Stimulated activated CD8-positive, alpha-beta memory T cell treated with anti-CD3 and anti-CD28 coated beads, Interleukin-12 subunit alpha, Interleukin-12 subunit beta, amount 100 ng/mL, for 1 hour (primary cell): ENCODE results near the gene ADRM1.

Experiments
- DNase-seq: peaks from one replicate; pipeline ENCODE4 v3.0.0-alpha.2; 2020; ENCODE audit warnings: low read depth

ADRM1 gene

GRCh38 chr20:62339647-62340062 lies 36.9 kb downstream of the ADRM1 start:
- DNase-seq, result no peak

DNA sequence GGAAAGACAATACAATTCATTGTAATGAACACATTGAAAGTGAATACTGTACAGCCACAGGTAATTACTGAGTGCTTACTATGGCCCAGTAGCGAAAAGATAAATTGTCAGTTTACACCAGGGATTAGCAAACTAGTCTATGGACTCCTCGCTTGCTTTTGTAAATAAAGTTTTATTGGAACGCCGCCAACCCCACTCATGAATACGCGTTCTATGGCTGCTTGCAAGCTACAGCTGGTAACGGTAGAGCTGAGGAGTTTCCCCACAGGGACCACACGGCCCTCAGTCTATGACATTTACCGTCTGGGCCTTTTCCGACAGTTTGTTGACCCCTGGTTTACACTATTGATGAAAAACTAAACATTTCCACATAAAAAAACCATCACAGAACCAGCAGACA lies 40.1 kb downstream of the ADRM1 start:
- DNase-seq, result no peak

GRCh38 chr20:62344092-62344491 lies 41.3 kb downstream of the ADRM1 start:
- DNase-seq, result no peak

GRCh38 chr20:62344782-62345181 lies 42.0 kb downstream of the ADRM1 start:
- DNase-seq, result no peak

- DNase-seq, result no peak
Observed at GRCh38 chr20:62345681-62346370, 43.0 kb downstream of the ADRM1 start.

GRCh38 chr20:62346398-62347150 lies 43.8 kb downstream of the ADRM1 start:
- DNase-seq, result no peak

DNA sequence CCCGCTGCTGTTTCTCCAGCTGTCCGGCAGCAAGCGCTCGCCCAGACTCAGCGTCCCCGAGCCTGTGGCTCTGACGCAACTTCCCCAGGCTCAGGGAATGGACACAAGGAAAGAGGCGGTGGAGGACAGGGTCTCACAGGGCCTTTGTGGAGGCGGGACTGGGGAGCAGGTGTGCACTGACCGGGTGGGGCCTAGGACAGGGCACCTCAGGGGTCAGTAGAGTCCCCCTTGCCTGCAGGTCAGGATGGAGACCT lies 44.3 kb downstream of the ADRM1 start:
- no peak for DNase-seq

GRCh38 chr20:62347445-62347844 lies 44.6 kb downstream of the ADRM1 start:
- no peak for DNase-seq

GRCh38 chr20:62348604-62349003 lies 45.8 kb downstream of the ADRM1 start:
- DNase-seq, result no peak

- no peak for DNase-seq
Observed at GRCh38 chr20:62349556-62350097, 46.8 kb downstream of the ADRM1 start.

GRCh38 chr20:62350098-62350628 lies 47.4 kb downstream of the ADRM1 start:
- DNase-seq, result no peak

DNA sequence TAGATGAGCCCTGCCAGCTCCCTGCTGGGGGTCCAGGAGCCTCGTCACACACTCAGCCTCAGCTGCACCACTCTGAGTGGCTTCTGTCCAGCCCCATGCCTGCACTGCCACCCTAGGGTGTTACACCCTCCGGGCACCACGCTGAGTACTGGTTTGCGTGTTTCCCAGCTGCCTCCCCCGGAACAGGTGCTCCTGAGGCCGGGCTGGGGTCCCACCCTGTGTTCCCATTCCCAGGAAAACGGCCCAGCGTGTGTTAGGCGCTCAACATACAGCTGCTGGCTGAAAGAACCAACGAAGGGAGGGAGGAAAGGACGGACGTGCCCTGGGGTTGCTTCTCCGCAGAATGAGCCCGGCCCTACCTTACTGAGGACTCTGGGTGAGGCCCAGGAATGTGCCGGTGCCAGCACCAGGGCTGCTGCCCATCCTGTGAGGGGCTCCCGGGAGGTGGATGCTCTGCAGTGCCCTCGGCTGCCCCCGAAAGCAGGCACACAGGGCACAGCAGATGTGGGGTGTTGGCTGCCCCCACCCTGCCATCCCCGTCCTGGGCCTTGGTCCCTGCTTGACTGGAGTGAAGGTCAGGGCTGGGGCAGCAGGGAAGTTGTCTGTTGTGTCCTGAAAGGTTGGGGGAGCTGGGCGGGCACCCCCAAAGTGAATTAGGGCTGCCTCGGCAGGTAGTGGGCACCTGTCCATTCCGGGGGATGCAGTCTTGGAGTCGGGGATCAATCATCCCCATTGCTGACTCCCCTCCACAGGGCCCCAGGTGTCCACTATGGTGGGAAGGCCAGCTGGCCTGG lies 48.0 kb downstream of the ADRM1 start:
- no peak for DNase-seq

DNA sequence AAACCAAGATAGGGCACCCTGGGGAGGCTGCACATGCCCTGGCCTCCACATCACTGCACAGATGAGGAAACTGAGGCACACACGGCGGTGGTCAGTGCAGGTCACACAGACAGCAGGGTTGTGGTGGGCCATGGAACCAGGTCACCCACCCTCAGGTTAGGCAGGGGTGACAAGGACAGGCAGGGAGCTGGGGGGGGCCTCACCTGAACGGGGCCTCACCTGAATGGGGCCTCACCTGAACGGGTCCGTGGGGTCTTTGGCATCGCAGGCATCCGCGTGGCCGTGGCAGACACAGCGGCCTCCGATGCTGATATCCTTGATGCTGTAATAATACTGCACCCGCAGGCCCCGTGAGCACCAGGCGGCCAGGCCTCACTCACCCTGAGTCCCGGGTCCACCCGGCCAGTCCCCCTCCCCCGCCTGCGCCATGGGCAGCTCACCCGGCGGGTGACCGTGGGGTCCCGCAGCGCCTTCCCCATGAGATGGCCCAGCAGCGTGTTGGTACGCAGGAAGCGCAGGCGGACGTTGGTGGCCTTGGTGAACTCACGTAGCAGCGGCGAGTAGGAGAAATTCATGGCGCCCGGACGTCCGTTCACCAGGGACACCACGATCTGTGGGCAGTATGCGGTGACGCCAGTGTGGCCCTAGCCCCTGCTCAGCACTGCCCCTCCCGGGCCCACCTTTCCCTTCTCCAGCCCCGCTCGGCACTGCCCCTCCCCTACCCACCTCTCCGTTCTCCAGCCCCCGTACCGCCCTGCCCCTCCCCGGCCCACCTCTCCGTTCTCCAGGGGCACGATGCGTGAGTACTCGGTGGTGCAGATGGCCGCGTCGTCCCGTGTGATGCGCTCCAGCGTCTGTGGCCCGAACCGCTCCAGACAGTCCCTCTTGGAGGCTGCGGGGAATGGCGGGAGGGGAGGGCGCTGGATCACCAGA lies 48.9 kb downstream of the ADRM1 start:
- no peak for DNase-seq

DNA sequence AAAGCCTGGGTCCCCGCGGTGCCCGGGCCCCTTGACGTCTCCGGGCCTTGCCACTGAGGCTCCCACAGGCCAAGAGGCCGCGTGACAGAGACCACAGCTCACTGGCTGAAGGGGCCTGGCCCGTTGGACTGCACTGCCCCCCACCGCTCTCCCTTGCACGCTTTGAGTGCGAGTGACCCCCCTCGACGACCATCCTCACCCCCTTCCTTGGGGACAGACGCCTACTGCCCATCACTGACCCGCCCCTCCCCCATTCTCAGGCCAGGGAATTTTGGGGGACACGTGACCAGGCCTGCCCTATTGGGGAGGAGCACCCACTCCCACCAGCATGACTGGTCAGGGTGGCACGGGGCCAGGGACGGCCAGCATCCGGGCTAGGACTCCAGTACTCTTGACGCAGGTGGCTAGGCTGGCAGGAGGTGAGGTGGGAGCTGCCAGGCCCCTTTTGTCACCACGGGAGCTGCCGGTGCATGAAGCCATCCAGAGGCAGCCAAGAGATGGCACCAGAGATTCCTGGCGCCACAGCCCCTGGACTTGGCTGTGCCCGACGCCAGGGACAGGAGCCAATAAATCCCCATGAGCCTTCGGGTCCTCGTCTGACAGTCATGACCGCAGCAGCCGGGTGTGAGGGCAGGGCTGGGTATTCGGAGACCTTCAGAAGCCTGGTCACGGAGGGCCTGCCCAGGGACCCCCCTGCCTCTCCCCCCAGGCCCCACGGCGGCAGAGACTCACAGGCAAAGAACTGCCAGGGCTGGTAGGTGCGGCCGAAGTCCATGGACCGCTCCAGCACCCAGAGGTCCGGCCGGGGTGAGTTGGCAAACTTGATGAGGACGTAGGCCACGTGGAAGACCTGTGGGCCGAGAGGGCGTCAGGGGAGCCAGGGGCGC lies 49.8 kb downstream of the ADRM1 start:
- DNase-seq, result no peak

DNA sequence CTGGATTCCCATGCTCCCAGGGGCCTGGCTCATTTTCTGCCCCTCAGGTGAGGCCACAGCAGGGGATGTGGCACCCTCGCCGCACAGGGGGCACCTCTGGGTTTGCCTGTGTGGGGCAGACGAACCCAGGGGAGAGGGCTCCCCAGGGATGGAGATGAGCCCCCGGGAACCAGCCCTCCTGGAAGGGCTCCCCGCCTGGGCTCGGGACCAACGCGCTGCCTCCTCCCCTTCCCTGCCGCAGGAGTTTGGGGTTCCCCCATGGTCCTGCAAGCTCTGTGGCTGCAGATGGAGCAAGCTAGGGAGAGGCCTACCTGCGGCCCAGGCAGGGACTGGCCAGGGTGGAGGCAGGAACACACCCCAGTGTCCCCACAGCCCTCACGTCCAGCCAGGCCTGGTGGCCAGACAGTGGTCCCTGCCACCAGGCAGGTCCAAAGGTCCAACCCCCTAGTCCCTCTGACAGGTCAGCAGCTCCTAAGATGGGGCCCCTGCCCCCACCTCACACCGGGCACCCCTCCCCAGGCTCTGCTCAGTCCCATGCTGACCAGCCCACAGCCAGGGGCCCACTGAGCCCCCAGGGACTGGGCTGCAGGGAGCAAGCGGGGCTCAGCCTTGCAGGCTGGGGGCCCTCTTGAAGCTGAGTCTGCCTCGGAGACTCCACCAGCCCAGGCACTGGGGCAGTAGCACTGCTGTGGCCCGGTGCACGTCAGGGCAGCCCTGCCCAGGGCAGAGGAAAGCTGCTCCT lies 50.7 kb downstream of the ADRM1 start:
- DNase-seq, result no peak

GRCh38 chr20:62354031-62354808 lies 51.4 kb downstream of the ADRM1 start:
- DNase-seq, result no peak

DNA sequence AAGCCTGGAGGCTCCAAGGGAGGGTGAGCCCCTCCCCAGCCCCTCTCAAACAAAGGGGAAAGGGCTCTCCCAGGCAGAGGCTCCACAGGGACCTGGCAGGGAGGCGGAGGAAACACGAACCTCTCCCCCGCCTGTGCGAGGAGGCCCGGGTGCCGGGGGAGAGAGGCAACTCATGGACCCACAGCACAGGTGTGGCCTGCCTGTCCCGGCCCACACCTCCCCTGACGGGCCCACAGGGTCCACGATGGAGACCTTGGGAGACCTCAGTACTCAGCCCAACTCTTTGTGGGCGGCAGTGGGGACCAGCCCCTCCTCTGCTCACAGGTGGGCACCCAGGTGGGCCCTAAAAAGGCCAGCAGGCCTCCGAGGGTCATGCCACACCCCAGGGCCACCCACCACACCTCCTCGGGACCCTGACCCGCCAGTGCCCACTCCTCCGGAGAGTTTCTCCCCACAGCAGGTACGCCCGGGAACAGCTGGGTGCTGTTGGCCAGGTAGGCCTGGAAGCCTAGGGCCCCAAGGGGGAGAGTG lies 52.1 kb downstream of the ADRM1 start:
- DNase-seq, result no peak

DNA sequence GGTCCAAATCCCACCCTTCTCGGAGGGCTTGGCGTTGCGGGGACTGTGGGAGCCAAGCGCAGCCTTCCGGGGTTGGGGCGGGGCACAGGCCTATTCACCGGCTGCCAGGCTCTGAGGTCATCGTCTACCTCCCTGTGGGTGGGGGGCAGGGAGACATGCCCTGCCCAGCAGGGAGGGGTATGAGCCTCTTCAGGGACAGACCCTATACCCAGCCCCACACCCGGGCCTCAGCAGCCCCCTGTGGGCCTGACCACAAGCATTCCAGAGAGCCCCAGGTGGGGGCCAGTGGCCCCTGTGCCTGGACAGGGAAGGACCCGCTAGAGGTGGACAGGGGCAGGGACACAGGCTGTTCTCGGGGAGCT lies 52.7 kb downstream of the ADRM1 start:
- DNase-seq, result no peak
